ENCODE data around the gene CES2. TPM values are rescaled to one million over a fixed set of nuclear protein-coding genes. Genes with fewer than 3 reads are reported as not detected.
"Not testable (repeated sequence)": the region's sequence is repeated elsewhere in the genome, so short reads cannot be mapped to it uniquely, and the experiment has no call there.

CES2 gene
- polyA plus RNA-seq, 4 donors = 39.8 to 47.0 (median 42.7) TPM

GRCh38 chr16:66950971-66951790 lies 15.9 kb downstream of the CES2 start:
- no peak for DNase-seq (ENCODE audit: low read depth in 4 of 4, low spot score in 3 of 4)

GRCh38 chr16:66952430-66953110 lies 17.3 kb downstream of the CES2 start:
- no peak for DNase-seq (ENCODE audit: low read depth in 4 of 4, low spot score in 3 of 4)

DNA sequence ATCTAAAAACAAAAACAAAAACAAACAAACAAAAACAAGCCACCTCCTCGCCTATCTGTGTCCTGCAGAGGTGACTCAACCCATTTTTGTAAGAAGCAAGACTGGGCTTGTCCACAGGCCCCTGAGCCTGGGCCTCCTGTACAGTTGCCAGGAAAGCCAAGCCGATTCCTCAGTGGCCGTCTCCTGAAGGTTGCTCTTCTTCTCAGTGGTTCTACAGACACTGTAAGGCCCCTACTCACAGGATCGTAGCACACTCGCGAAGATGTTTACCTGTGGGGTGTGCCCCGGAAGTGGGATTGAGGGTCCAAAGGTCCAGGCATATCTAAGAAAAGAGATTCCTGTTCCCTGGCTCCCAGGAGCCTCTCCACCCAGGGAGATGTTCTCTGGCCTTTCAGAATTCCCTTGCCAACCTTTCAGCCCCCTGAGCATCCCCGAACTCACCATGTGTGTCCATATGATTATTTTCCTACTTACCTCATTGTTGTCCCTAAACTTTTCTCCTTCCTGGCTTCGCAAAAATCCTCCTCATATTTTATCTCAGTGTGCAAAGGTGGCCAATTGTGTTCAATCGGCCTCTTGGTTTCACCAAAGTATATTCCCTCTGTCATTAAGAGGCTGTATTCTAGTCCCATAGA lies 18.3 kb downstream of the CES2 start:
- DNase-seq (ENCODE audit: low read depth in 4 of 4, low spot score in 3 of 4) = no peak

DNA sequence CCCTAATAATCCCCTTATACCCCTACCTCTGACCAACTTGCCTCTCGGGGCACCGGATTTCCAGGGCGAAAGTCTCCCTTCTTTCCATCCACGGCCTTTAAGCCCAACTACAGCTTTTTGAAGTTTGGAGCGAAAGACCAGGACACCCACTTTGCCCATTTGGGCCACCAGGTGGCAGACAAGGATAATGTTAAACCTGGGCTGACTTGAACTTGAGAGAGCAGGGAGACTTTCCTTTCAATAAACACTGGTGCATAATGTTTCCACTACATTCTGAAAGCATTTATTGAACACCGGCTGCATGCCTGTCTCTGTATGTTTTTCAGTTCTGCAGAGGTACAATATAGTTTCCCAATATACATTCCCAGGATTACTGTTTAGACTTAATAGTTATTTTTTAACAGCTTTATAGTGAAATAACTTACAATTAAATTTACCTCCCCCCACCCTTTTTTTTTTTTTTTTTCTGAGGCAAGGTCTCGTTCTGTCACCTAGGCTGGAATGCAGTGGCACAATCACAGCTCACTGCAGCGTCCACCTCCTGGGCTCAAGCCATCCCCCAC lies 18.9 kb downstream of the CES2 start:
- DNase-seq (ENCODE audit: low read depth in 4 of 4, low spot score in 3 of 4) = peak in 3 of 4 donors; percentile 67 to 77 (median 69)

DNA sequence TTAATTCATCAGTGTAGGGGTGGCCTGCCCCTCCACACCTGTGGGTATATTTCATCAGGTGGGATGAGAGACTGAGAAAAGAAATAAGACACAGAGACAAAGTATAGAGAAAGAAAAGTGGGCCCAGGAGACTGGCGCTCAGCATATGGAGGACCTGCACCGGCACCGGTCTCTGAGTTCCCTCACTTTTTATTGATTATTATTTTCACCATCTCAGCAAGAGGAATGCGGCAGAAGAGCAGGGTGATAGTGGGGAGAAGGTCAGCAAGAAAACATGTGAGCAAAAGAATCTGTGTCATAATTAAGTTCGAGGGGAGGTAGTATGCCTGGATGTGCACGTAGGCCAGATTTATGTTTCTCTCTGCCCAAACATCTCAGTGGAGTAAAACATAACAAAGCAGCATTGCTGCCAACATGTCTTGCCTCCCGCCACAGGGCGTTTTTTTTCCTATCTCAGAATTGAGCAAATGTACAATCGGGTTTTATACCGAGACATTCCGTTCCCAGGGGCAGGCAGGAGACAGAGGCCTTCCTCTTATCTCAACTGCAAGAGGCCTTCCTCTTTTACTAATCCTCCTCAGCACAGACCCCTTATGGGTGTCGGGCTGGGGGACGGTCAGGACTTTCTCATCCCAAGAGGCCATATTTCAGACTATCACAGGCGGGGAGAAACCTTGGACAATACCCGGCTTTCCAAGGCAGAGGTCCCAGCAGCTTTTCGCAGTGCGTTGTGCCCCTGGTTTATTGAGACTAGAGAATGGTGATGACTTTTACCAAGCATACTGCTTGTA lies 20.2 kb downstream of the CES2 start:
- DNase-seq (ENCODE audit: low read depth in 4 of 4, low spot score in 3 of 4) = not testable (repeated sequence)

DNA sequence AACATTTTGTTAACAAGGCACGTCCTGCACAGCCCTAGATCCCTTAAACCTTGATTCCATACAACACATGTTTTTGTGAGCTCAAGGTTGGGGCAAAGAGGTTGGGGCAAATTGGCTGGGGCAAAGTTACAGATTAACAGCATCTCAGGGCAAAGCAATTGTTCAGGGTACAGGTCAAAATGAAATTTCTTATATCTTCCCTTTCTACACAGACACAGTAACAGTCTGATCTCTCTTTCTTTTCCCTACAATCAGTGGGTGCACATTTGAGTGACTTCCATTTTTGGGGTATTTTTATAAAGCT lies 20.8 kb downstream of the CES2 start:
- DNase-seq (ENCODE audit: low read depth in 4 of 4, low spot score in 3 of 4) = not testable (repeated sequence)

DNA sequence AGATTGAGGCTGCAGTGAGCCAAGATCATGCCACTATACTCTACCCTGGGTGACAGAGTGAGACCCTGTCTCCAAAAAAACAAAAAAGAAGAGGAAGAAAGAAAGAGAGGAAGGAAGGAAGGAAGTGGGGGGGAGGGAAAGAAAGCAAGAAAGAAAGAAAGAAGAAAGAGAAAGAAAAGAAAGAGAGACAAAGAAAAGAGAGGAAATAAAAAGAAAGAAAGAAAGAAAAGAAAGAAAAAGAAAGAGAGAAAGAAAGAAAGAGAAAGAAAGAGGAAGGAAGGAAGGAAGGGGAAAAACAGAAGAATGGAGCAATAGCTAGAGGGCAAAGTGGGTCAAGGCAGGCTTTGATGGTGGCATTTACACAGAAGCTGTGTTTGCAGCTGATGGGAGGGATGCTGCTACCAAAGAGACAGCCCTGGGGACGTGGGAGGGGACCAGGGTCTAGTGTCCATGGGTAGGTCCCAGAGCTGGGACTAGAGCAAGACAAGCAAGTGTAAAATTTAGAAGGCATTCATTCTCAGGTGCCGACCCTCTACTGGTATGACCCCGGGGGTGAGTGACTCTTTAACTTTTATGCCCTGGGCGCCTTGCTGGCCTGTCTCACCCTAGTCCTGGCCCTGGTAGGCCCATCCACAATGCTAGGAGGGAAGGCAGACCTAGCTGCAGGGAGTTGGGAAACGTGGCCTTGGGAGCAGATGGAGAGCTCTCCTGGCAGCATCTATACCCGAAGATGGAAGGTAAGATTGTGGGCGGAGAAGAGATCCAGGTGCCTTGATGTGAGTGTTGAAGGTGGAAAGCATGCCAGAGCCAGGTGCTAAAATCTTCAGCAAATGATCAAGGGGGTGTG lies 23.8 kb downstream of the CES2 start:
- DNase-seq (ENCODE audit: low read depth in 4 of 4, low spot score in 3 of 4) = no peak

DNA sequence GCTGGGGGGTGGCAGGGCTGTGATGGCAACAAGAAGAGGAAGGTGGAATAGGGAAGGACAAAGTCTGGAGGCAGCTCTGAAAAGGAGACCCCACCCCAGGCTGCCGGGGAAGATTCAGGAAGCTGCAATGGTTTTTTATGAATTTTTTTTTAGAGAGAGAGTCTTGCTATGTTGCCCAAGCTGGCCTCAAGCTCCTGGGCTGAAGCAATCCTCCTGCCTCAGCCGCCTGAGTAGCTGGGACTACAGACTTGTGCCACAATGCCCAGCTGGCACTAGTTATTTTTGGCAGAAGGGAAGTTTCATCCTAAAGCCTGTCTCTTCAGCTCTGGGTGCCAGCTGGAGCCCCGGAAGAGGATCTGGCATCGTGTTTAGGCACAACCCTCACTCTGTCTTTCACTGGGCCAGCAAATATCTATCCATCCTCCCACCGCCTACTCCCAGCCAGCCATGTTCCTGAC lies 24.4 kb downstream of the CES2 start:
- no peak for DNase-seq (ENCODE audit: low read depth in 4 of 4, low spot score in 3 of 4)

GRCh38 chr16:66960270-66960669 lies 25.0 kb downstream of the CES2 start:
- no peak for DNase-seq (ENCODE audit: low read depth in 4 of 4, low spot score in 3 of 4)

DNA sequence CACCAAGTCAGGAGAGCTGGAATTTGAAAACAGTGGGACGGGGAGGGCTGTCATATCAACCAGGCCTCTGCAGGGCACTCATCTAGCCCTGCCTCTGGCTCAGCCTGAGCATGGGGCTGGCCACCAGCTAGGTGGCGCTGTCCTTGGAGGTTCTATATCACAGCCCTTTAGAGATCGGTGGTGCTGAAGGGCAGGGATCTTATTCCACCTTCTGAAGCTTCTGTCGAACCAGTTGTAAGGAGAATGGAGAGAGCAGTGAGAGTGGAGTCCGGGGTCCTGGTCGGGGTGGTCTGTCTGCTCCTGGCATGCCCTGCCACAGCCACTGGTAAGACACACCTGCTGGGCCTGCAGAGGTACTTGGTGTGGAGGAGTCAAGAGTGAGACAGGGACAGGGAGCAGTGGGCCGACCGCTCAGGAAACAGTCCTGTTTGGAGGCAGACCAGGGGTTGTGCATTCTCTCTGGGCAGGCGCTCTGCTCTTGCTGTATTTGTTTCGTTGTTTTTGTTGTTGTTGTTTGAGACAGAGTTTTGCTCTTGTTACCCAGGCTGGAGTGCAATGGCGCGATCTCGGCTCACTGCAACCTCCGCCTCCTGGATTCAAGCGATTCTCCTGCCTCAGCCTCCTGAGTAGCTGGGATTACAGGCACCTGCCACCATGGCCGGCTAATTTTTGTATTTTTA lies 25.9 kb downstream of the CES2 start, which contains the start of gene CES3:
Gene CES3, plus strand, starts transcription at position 202 of the 680 bp plus-strand sequence. Its CDS starts 42 bp downstream, at position 244.
- no peak for DNase-seq (ENCODE audit: low read depth in 4 of 4, low spot score in 3 of 4)

- no peak for DNase-seq (ENCODE audit: low read depth in 4 of 4, low spot score in 3 of 4)
Measured at GRCh38 chr16:66961914-66962313, 26.6 kb downstream of the CES2 start.

DNA sequence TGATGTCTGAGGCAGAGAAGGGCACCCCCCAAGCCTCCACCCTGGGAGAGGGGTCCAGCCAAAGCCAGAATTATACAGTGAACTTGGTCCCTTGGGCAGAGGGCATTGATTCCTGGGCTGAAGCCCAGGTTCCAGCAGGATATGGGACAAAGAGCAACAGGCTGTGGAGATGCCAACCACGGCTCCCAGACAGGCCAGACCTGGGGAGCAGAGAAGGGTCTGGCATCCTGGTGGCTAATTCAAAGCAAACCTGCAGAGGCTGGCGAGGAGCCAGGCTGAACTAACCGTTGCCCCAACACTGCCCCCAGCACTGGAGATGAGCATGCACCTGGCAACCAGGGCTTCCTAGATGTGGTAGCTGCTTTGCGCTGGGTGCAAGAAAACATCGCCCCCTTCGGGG lies 28.7 kb downstream of the CES2 start:
- no peak for DNase-seq (ENCODE audit: low read depth in 4 of 4, low spot score in 3 of 4)

DNA sequence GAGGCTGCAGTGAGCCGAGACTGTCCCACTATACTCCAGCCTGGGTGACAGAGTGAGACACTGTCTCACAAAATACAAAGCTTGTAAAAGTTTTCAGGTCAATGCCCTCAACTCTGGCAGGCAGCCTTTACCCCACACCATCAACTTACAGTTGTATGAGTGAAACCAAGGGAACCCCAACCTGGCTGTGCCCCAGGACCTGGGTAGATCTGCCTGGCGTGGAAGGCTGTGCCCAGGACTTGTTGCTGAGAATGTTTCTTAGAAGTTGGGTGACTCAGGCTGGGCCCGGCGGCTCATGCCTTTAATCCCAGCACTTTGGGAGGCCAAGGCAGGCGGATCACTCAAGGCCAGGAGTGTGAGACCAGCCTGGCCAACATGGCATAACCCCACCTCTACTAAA lies 33.5 kb downstream of the CES2 start:
- DNase-seq (ENCODE audit: low read depth in 4 of 4, low spot score in 3 of 4) = no peak

DNA sequence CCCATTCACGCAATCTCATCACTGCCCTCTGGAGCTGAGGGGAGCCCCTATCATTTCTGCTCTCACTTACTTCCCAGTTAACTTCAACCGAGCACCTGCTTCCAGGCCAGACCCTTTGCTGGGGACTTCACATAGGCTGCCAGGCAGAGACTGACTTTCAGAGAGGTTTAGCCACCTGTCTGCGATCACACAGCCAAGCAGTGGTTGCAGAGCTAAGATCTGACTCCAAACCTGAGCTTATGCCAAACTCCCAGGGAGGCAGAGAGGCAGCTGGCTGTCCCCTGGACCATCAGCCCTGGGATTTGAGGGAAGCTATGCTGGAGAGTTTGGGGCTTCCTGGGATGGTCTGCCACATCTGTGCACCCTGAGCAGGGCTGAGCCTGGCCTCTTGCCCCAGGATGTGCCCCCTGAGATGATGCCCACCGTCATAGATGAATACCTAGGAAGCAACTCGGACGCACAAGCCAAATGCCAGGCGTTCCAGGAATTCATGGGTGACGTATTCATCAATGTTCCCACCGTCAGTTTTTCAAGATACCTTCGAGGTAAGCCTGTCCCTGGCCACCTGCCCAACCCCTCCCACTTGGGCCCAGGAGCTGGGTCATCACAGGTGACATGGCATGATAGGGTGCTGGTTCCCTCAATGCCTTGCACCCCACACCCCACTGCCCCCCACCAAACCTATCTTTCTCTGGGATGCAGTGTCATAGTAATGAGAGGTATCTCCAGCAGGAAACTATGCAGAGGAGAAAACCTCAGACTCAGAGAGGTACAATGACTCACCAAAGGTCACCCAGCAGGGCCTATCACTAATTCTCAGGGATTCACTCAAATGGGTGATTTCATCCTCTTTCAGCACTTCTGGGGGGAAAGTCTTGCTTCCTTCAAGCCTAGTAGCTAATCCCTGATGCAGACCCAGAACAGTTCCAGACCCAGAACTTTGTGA lies 35.7 kb downstream of the CES2 start:
- DNase-seq (ENCODE audit: low read depth in 4 of 4, low spot score in 3 of 4) = no peak

GRCh38 chr16:66972983-66973382 lies 37.7 kb downstream of the CES2 start:
- DNase-seq (ENCODE audit: low read depth in 4 of 4, low spot score in 3 of 4) = no peak

- DNase-seq (ENCODE audit: low read depth in 4 of 4, low spot score in 3 of 4) = no peak
Measured at GRCh38 chr16:66973716-66974115, 38.4 kb downstream of the CES2 start.

GRCh38 chr16:66974156-66974931 lies 39.0 kb downstream of the CES2 start:
- not testable (repeated sequence) for DNase-seq (ENCODE audit: low read depth in 4 of 4, low spot score in 3 of 4)
